H4 (cell line): ENCODE measurements around the gene NEUROD4. TPM values are rescaled to one million over a fixed set of nuclear protein-coding genes. Genes with fewer than 3 reads are reported as not detected.

Source experiments
- DNase-seq: peaks from one replicate; pipeline ENCODE4 v3.0.0-alpha.2; 2015; ENCODE audit warnings: low spot score
- total RNA-seq: library from RNA; depleted of rRNA; stranded (reverse); fragments of >200 nt; shearing (Covaris generic); gene quantifications from 2 replicates; pipeline ENCODE4 v1.2.3, GENCODE V29; 2014

Gene NEUROD4
- total RNA-seq, 1 experiment from 2014 or later: not detected

GRCh38 chr12:54998958-54999510 lies 20.7 kb upstream of the NEUROD4 start:
- peak; percentile 41 for DNase-seq

- no peak for DNase-seq
Measured at GRCh38 chr12:55001198-55001868, 18.4 kb upstream of the NEUROD4 start.

- DNase-seq: no peak
Measured at GRCh38 chr12:55002355-55002754, 17.4 kb upstream of the NEUROD4 start.

- no peak for DNase-seq
Measured at GRCh38 chr12:55008944-55009585, 10.7 kb upstream of the NEUROD4 start.

- no peak for DNase-seq
Measured at GRCh38 chr12:55017416-55017925, 2.3 kb upstream of the NEUROD4 start.

GRCh38 chr12:55024575-55024974 lies 4.8 kb downstream of the NEUROD4 start:
- DNase-seq: no peak

GRCh38 chr12:55025508-55025907 lies 5.7 kb downstream of the NEUROD4 start:
- no peak for DNase-seq

- no peak for DNase-seq
Measured at GRCh38 chr12:55034218-55034617, 14.4 kb downstream of the NEUROD4 start.

GRCh38 chr12:55036326-55037115 lies 16.7 kb downstream of the NEUROD4 start:
- no peak for DNase-seq

- no peak for DNase-seq
Measured at GRCh38 chr12:55037351-55037987, 17.7 kb downstream of the NEUROD4 start.

GRCh38 chr12:55039395-55040354 lies 19.9 kb downstream of the NEUROD4 start:
- no peak for DNase-seq

- DNase-seq: no peak
Measured at GRCh38 chr12:55041345-55042055, 21.7 kb downstream of the NEUROD4 start.

GRCh38 chr12:55043542-55043941 lies 23.8 kb downstream of the NEUROD4 start:
- no peak for DNase-seq

- no peak for DNase-seq
Measured at GRCh38 chr12:55044135-55044534, 24.4 kb downstream of the NEUROD4 start.

GRCh38 chr12:55049676-55050075 lies 29.9 kb downstream of the NEUROD4 start:
- DNase-seq: no peak

GRCh38 chr12:55051197-55051947 lies 31.6 kb downstream of the NEUROD4 start:
- DNase-seq: no peak

GRCh38 chr12:55057481-55057880 lies 37.7 kb downstream of the NEUROD4 start:
- peak; percentile 19 for DNase-seq

GRCh38 chr12:55058082-55058481 lies 38.3 kb downstream of the NEUROD4 start:
- no peak for DNase-seq

- no peak for DNase-seq
Measured at GRCh38 chr12:55058776-55059175, 39.0 kb downstream of the NEUROD4 start.
